ENCODE measurements around the gene DICER1.
"Not testable (repeated sequence)": the region's sequence is repeated elsewhere in the genome, so short reads cannot be mapped to it uniquely, and the experiment has no call there.

DICER1 gene

DNA sequence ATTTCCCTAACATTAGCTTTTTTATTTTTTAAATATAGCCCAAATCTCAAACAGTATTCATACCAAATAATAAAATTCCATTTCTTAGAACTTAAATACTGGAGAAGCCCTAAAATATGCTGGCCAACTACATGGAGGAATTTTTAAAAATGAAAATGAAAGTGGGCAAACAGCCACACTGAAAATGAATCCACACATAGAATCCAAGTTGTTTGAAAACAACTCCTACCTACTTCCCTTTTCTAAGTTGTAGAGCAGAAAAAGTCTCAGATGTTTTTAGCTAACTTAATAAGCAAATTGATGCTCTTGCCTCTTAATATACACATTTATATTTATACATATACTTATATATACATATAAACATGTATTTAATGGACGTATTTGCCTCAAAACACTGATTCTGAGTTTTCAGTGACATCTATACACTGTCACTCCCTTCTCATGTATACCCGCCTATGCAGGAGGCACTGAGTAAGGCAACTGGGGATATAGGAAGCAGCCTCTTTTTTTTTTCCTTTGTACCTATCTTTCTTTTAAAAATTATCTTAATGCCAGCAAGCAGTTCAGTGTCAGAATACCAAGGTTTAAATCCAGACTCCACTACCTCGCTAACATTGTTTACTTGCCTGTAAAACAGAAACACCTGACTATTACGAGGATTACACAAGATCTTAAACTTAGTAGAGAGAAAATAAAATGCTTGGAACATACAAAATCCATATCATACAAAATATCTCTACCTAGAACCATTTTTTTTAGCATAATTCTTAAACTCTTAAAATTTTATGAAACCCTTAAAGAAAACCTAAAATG lies 13.3 kb downstream of the DICER1 start:
- DNase-seq = no peak

DNA sequence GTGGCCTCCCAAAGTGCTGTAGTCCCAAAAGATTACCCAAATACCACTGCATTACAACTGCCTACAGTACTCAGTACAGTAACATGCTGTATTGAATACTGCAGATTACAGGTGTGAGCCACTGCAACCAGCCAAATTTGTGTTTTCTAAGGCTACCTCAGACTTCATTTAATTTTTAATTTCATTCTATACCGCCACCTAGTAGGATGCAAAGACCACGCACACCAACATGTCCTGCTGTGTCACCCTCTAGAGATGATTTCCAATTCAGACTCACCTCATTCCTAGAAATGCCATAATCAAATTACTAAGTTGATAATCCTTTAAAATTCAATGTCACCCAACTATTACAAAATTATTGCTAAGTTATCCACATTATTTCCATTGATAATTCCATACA lies 15.1 kb downstream of the DICER1 start:
- no peak for DNase-seq

DNA sequence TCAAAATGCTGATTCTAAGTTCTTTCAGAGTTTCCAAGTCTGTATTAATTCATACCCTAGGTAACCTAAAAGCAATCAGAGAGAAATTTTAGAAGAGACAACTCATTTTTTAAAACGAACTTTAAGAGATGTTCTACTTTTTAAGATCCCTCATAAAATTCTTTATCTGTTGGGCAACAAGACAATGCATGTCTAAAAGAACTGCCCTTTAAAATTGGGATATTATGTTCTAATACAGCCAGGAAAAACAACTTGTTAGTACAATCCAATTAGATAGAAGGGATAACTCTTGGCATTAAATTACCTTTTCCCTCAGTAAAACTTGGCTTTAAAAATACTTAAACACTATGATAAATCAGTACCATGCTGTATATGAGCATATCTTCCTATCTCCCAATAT lies 15.6 kb downstream of the DICER1 start:
- DNase-seq = no peak

DNA sequence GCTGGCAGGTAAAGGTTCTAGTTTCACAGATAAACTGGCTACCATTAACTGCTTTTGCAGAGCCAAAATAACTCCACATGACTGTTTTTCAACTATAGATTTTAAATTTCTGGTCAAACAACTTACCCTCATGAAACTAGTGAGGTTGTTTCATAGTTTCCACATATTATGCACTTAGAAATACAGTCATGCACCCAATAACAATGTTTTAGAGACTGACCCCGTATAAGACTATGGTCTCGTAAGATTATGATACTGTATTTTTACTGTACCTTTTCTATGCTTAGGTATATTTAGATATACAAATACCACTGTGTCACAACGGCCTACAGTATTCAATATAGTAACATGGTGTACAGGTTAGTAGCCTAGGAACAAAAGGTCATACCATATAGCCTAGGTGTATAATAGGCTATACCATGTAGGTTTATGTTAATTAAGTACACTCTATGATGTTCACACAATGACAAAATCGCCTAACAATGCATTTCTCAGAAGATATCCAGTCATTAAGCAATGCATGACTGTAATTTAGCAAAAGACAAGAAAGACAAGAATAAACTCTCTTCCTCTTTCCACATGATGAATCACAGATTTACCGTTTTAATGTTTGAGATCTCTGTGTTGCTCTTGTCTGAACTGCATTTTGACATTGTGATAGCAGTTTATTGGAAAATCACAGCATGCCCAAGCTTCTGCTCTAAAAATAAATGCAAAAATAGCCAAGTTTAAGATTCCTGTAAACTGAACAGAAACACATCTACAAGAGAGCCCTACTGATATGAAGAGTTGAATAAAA lies 17.1 kb downstream of the DICER1 start:
- DNase-seq = no peak

DNA sequence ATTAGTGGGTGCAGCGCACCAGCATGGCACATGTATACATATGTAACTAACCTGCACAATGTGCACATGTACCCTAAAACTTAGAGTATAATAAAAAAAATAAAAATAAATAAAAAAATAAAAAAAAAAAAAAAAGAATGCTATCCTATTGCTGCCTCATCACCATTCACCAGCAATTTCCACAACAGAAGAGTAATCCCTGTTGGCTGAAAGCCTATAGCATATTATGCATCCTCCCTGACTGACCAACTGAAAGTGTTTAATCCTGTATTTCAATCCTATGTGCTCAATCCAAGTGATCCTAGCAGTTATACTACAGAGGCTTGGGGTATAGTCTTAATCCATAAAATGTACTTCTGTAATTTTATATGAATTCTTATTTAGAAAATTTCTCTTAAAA lies 18.5 kb downstream of the DICER1 start:
- no peak for DNase-seq

DNA sequence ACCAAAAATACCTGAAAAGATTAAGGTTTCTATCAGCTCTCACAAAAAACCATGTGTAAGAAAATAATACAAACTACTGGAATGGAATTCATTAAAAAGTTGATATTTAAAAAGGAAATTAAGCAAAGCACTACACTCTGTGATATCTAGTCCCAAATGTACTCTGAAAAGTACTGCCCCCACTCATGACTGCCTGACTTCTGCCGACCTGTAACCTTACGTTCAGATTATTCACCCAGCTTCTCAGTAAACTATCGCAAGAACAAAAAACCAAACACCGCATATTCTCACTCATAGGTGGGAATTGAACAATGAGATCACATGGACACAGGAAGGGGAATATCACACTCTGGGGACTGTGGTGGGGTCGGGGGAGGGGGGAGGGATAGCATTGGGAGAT lies 18.9 kb downstream of the DICER1 start:
- DNase-seq = not testable (repeated sequence)

DNA sequence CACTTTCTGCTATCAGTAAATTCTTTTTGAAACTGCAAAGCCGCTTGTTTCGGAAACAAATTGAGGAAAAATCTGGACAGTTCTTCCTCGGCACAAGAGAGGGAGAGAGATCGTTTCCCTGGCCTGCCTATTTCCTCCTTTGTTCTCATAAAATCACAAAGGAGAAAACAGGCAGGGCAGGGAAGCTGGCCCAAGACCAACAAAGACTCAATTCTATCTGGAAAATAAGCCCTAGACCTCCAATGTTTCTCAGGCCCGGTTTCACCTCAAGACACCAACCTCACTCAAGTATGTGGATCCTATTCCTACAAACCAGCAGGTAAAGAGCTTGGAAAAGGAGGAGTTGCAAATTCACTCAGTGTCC lies 19.5 kb downstream of the DICER1 start:
- DNase-seq = no peak

DNA sequence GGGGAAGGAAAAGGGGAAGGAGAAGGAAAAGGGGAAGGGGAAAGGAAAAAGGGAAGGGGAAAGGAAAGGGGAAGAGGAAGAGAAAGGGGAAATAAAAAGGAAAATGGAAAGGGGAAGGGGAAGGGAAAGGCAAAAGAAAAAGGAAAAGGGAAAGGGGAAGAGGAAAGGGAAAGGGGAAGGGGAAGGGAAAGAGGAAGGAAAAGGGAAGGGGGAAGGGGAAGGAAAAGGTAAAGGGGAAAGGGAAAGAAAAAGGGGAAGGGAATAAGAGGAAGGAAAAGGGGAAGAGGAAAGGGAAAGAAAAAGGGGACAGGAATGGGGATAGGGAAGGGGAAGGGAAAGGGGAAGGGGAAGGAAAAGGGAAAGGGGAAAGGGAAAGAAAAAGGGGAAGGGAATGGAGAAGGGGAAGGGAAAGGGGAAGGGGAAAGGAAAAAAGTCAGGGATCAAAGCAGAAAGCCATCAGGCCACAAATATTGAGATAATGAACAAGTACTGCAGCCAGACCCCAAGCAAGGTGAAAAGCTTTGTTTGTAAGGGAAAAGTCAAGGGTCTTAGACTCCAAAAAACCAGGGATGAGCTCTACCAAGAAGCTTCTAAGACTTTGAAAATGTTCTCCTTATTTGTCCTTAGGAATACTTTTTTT lies 20.0 kb downstream of the DICER1 start:
- DNase-seq = no peak

DNA sequence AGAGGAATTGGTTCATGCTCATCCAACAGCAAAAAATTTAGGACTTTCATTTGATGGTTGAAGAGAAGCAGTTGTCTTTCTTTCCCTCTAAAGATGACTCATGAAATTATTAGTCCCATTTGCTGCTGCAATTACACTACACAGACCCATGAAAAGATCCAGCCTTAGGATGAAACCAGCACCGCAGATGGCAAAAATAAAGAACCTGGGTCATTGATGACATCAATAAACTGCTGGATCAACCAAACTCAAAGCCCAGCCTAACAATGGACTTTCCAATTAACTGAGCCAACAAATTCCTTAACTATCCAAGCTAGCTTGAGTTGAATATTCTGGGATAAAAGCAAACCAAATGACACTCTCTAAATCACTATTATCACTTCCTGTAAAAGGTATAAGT lies 20.7 kb downstream of the DICER1 start:
- DNase-seq = no peak

DNA sequence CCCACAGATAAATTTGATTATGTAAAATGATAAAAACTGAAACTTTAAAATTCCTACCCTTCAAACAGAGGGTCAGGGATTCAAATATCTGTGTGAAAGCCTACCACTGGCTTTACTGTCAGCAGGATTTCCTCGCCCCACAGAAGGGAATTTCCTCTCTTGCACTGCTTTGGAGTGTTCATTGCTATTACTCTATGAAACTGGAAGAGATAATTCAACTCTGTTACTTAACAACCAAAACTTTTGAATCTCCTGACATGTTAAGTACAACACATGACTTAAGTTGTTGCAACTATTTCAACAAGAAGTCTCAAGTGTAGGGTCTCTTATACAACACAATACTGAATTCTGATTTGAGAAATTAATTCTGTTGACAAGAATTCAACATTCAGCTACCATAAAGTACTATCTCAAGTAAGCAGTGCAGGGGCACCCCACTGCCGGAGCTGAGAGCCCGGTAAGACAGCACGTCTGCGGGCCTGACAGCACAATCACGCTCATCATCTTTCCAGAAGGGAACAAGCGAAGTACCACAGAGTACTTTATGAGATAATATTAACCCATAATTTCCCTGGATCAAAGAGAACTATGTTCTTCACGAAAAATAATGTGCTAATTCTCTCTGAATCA lies 22.9 kb downstream of the DICER1 start:
- no peak for DNase-seq

DNA sequence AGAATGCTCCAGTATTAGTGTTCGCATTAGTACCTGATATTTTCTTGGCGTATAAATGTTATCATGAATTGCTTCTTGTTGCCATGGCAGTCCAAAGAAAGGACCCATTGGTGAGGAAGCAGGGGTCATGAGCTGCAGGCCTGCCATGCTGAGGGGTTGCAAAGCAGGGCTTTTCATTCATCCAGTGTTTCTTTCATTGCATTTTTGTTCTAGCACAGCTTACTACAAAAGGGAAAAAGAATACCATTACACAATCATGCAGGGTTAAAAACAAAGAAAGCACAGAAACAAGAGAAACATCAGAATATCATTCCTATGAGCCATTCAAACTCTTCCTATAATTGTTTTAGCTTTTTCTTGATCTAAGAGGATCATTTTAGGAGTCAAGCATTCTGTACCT lies 24.0 kb downstream of the DICER1 start:
- DNase-seq = no peak

DNA sequence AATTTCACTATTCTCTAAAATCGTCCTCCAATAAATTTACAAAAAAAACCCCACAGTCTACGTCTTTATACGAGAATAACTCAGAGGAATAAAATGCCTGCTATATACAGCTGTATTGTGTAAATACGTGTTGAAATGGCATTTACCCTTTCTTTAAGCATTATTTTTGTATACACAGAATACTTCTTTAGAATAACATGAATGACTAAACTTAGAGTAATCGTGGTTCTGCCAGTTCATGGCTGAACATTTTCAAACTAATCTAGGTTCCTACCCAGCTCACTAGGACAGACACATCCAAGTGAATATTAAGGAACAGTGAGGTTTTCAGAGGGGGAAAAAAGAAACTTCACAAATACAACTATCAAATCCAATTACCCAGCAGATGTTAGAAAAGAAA lies 24.6 kb downstream of the DICER1 start:
- DNase-seq = no peak

DNA sequence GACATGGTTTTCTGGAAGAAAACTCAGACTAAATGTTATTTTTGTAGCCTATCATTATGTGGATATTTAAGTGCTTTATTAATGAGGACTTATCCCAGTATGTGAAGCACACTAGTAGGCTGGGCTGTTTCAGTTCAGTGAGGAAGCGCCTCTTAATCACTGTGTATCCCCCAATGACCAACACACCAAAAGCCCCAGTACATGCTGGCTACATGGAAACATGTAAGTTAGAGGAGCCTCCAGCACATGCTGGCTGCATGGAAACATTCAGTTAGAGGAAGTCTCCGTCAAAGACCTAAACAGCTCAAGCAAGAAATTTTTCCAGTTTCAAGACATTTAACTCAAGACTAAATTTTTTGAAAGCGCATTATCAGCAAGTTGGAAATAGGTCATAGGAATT lies 26.8 kb downstream of the DICER1 start:
- DNase-seq = no peak

DNA sequence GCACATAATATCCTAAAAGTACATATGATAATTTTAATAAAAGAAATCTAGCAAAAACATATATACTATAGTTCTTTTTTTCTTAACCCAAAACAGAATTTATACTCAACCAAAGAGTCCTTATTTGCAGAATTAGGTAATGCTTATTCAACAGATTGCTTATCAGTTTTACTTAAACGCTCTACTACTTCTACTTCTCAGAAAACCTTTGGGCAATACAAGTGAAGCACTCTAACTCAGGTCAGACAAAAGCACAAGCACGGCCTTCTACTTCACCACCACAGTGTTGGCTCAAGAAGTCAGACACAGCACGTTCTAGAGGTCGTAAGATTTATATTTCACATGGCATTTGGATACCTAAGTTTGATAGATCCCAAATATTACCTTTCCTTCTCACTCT lies 29.2 kb downstream of the DICER1 start:
- DNase-seq = no peak

DNA sequence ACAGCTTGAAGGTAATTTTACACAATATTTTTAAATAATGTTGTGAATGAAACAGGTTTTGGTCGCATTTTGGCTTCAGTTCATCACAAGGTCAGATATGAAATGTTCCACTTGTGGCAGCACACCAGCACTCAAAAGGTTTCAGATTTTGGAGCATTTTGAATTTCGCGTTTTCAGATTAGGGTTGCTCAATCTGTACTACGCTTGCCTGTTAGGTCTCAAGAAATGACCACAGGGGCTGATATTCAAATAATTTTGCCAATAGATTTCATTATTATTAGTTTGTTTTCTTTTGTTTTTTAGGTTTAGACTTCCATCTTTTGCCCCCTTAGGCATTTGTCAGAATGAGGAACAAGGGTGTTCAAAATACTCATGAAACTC lies 29.8 kb downstream of the DICER1 start:
- DNase-seq = no peak

DNA sequence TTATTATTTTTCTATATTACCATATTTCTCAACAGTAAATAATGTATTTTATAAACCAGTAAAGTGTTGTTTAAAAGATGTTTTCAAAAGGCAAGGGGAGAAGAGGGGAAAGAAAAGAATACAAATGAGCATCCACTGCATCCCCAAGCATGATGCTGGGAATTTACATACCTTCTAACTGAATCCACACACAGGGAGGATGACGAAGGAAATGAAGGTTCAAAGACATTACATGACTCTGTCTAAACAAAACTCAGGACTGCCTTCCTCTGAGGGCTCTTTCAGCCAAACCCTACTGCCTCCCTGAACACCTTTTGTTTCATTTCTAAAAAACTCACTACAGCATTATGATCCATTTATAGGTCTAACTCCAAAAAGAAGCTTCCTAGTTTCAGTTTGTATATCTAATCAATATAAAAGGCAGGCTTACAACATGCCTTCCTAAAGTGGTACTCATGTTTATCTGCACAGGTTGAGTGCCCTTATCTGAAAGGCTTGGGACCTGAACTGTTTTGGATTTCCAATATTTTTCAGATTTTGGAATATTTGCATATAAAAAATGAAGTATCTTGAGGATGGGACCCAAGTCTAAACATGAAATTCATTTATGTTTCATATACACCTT lies 30.3 kb downstream of the DICER1 start:
- no peak for DNase-seq

DNA sequence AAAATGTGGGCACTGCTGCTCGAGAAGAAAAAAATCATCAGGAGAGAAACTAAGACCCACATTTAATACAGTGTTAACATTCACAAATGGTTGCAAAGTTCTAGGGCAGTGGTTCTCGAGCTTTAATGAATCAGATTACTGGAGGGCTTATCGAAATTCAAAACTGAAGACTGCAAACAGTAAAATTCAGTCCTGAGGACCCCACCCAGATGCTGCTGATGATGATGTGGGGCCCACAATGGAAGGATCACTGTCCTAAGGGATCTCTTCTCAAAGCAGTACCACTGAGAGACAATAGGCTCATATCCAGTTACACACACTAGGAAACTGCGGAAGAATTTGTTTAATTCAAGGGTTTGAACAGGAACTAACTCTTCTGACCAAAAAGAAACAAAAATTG lies 31.4 kb downstream of the DICER1 start:
- DNase-seq = no peak

DNA sequence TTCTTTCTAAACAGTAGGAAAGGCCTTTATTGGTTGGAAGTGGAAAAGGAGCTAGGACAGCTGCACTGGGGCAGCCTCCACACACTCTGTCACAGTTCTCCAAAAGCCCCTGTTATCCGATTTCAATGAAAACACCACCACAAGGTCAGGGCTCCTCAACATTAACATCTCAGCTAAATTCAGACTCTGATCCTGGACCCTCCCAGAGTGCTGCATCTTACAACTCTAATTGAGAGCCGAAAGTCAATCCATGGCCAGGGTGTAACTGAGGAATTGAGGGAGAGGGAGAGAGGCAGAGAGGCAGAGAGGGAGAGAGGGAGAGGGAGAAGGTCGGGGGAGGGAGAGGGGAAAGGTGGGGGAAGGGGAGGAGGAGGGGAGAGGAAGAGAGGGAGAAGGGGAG lies 32.1 kb downstream of the DICER1 start:
- DNase-seq = no peak

DNA sequence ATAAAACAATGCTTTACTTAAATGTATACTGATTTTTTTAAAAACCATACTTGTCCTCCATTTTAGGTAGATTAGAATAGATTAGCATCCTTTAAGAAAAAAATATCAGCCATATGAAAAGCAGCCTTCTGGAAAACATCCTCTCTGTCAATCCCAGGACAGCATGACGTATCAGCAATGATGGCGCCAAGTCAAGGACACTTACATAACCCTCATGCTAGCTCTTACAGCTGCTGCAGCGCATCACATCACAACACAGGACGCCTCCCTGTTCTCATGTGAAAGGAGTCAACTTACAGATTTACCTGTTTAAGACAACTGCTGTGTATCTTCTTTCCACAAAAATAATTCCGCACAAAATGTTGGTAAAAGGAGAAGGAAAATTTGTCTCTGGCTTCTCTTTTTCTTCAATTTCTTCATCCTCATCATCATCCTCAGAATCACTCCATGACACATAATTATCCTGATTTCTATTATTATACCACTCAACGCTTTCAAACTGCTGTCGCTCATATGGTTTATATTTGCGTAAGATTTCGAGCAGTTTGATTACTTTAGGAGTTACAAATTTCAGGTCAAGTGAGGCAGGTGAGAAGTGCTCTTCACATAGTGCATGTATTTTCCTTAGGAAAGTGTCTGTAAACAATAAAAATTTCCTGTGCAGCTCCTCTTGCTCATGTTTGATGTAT lies 33.3 kb downstream of the DICER1 start:
- no peak for DNase-seq

DNA sequence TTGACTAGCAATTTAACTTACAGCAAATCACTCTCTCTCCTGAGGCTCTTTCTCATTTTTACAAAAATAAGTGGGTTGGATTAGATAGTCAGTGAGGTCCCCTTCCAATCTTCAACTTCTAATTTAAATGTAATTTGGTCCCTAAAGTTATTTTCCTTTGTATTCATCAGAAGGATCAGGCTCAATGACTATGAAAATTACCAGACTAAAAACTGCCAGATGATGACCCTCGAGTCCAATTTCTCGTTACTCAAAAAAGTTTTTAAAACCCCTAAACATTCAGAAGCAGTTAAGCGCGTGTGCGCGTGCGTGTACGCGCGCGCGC lies 34.7 kb downstream of the DICER1 start:
- DNase-seq = no peak

DNA sequence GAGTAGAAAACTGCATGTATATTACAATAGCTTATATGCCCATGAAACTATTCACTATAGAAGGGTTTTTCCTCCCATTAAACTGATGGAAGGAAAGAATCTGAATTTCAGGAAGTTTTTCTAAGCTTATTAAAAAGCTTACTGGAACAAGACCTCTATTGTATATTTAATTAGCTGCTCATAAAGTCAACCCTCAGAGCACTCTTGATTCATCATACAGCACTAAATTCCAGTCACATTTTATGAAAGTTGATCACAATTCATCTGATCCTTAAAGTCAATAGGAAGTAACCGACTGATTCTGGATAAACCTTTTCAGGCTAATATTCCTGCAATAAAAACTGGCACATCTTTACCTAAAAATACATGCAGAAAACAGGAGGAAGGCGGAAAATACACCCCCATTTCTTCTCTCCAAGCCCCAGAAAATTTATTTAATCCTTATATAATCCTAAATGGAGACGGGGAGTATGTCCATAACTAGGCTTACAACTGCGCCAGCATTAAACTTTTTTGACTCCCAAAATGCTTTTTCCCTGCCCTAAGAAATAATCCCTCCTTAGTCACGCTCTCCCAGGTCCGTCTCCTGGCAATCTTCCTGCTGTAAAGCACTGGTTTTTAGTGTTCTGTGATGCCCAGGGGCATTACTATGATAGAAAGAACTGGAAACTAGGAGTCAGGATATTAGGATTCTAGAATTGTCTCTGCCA lies 35.3 kb downstream of the DICER1 start:
- no peak for DNase-seq

DNA sequence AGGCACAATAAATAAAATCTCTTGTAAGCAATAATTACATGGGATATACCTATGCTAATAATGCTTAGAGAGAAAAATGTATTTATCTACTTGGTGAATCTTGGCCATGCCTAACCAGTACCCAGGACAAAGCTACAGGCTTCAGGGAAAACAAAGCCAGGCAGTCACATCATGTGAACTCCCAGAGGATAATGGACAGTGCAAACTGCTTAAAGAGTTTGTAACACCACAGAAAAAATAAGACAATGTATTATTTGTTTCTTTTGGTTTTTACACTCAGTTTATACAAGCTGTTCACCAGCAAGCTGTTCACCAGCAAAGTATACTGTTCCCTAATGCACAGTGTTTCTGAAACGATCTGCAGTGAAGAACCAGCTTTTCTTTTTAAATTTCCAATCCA lies 38.0 kb downstream of the DICER1 start:
- no peak for DNase-seq

Measured in DMS79 (cell line).